Measurements from ENCODE around the gene KCNN3. TPM values are rescaled to one million over a fixed set of nuclear protein-coding genes. Genes with fewer than 3 reads are reported as not detected.
A peak's percentile ranks its signal among the peaks of the same experiment; 100 is the strongest.

KCNN3 gene
- total RNA-seq, 2 donors from 2014 or later = 3.9 to 4.4 TPM

DNA sequence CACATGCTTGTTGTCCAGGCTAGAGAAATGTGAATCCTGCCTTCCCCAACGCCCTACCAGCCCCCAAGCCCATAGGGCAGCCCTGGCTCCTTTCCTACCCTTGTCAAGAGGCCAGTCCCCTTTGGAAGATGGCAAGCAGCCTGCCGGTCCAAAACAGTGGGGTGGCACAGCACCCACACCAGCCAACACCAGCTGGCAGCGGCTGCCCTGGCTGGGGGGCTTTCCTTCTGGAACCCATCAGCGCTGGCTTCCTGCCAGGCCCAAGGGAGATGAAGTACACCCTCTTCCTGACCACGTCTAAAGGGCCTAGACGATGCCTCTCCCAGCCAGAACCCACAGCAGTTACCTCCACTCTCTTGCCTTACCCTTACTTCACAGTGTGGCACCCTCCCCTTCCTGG lies 24.2 kb downstream of the KCNN3 start:
- DNase-seq (ENCODE audit: low spot score) = no peak
- no peaks in the 10 kb centered on the region for H3K27me3 ChIP-seq
- peak overlapping the region in 1 of 2 donors; percentile 32 for H3K27ac ChIP-seq
- H3K4me3 ChIP-seq = no peak overlapping the region
- TF ChIP-seq, protein P1, sequence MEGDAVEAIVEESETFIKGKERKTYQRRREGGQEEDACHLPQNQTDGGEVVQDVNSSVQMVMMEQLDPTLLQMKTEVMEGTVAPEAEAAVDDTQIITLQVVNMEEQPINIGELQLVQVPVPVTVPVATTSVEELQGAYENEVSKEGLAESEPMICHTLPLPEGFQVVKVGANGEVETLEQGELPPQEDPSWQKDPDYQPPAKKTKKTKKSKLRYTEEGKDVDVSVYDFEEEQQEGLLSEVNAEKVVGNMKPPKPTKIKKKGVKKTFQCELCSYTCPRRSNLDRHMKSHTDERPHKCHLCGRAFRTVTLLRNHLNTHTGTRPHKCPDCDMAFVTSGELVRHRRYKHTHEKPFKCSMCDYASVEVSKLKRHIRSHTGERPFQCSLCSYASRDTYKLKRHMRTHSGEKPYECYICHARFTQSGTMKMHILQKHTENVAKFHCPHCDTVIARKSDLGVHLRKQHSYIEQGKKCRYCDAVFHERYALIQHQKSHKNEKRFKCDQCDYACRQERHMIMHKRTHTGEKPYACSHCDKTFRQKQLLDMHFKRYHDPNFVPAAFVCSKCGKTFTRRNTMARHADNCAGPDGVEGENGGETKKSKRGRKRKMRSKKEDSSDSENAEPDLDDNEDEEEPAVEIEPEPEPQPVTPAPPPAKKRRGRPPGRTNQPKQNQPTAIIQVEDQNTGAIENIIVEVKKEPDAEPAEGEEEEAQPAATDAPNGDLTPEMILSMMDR (IDR thresholded peaks at IDR 0.05) = no peak
- no peaks in the 10 kb centered on the region for H3K9me3 ChIP-seq
- H3K36me3 ChIP-seq = no peaks in the 10 kb centered on the region
- H3K4me1 ChIP-seq = peaks cover 0 to 42% of the 10 kb centered on the region in 2 donors

DNA sequence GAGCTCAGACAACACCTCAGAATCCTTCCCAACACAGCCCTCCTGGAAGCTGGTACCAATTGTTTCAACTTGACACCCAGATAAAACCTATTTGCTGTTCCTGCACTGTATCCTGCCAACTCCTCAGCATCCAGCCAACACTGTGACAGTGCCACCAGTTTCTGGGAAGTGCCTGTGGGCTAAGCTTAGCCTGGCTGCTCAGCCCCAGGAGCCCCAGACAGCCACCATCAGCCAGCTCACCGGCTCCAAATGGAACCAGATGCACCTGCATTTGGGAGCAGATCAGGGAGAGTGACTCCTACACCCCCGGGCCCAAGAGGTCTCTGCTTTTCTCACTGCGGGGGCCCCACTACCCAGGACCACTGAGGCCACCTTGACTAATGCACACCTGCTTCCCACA lies 24.9 kb downstream of the KCNN3 start:
- Histone ChIP-seq H3K36me3 (no peaks in the 10 kb centered on the region), H3K27ac (peak overlapping the region in 1 of 2 donors; percentile 32), H3K4me1 (peaks cover 0 to 49% of the 10 kb centered on the region in 2 donors), H3K27me3 (no peaks in the 10 kb centered on the region), H3K9me3 (no peaks in the 10 kb centered on the region), H3K4me3 (no peak overlapping the region)
- TF ChIP-seq, protein P1 (IDR thresholded peaks at IDR 0.05) = no peak
- DNase-seq (ENCODE audit: low spot score) = no peak

DNA sequence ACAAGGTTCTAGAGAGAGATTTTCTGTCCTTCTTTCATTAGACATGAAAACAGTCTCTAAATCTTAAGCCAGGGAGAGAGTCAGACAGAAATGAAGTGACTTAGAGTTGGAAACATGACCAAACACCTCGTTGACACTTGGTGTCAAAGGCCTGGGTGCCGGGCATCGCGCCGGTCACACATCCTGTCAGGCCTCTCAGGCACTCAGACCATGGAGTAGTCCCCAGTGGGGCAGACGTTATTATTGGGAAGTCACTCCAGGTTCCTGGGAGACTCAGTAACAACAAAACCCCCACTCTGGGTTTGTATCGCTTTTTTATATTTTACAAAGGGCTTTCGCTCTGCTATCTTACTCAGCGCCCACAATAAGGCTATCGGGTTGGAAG lies 25.8 kb downstream of the KCNN3 start:
- DNase-seq (ENCODE audit: low spot score) = no peak
- H3K27ac ChIP-seq = no peak overlapping the region
- H3K4me1 ChIP-seq = peaks cover 0 to 54% of the 10 kb centered on the region in 2 donors

DNA sequence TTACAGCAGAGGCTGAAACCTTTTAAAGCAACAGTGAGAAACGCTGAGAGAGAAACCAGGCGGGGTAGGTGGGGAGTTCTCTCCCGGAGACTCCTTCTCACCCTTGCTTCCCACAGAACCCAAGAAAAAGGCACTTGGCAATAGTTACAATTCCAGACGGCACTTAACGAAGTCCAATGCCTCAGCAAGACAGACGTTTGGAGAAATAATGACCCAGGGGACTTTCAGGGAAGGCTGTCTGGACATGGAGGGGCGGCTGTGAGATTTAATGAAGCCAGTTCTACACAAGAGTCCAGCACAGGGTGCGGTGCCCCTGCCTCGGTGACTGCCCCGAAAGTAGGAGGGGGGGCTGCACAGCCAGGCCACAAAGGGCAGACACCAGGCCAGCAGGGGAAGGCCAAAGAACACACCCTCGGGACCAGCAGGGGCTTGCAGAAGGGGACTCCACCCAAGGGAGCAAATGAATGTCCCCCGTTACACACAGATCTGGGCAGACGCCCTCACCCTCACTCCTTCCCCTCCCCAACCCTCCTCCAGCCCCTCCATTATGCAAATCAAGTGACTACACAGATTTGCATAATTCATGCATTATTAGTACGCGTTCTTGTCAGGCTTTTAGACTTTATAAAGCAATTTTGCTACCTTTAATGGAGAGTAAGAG lies 26.3 kb downstream of the KCNN3 start:
- DNase-seq (ENCODE audit: low spot score) = no peak
- Histone ChIP-seq H3K9me3 (no peaks in the 10 kb centered on the region), H3K4me3 (no peak overlapping the region), H3K36me3 (no peaks in the 10 kb centered on the region), H3K4me1 (peaks cover 0 to 54% of the 10 kb centered on the region in 2 donors), H3K27ac (no peak overlapping the region), H3K27me3 (no peaks in the 10 kb centered on the region)
- TF ChIP-seq, protein P1 (IDR thresholded peaks at IDR 0.05) = no peak

More for the DNA sequence above, 25.8 kb downstream of the KCNN3 start:
- TF ChIP-seq, protein P1 (IDR thresholded peaks at IDR 0.05) = no peak
- Histone ChIP-seq H3K27me3 (no peaks in the 10 kb centered on the region), H3K36me3 (no peaks in the 10 kb centered on the region), H3K4me3 (no peak overlapping the region), H3K9me3 (no peaks in the 10 kb centered on the region)

DNA sequence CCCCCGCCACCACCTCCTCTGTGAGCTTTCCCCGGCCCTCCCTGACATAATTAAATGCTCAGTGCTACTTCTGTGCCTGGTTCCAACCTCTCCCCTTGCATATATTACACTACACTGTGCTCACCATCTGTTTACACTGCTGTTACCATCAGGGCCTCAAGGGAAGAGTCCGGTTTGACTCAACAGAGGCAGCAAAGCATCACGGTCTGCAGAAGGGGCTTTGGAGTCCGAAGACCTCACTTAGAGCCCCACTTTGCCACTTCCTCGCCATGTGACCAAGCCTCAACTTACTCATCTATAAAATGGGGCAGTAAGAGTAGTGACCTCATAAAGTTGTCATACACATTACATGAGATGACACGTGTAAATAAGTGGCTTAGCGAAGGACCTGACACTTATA lies 27.4 kb downstream of the KCNN3 start:
- TF ChIP-seq, protein P1 (IDR thresholded peaks at IDR 0.05) = no peak
- Histone ChIP-seq H3K27ac (no peak overlapping the region), H3K4me1 (peaks cover 0 to 53% of the 10 kb centered on the region in 2 donors), H3K36me3 (no peaks in the 10 kb centered on the region), H3K27me3 (no peaks in the 10 kb centered on the region), H3K9me3 (no peaks in the 10 kb centered on the region), H3K4me3 (no peak overlapping the region)
- no peak for DNase-seq (ENCODE audit: low spot score)

GRCh38 chr1:154841384-154841783 lies 28.7 kb downstream of the KCNN3 start:
- DNase-seq (ENCODE audit: low spot score) = no peak
- no peaks in the 10 kb centered on the region for H3K9me3 ChIP-seq
- no peaks in the 10 kb centered on the region for H3K36me3 ChIP-seq
- TF ChIP-seq, protein P1 (IDR thresholded peaks at IDR 0.05) = no peak
- H3K4me1 ChIP-seq = peaks cover 0 to 49% of the 10 kb centered on the region in 2 donors
- H3K27me3 ChIP-seq = no peaks in the 10 kb centered on the region
- H3K4me3 ChIP-seq = no peak overlapping the region
- H3K27ac ChIP-seq = no peak overlapping the region
